ENCODE data around the gene OTOG.

OTOG gene

GRCh38 chr11:17540807-17541206 is 6.3 kb upstream of the OTOG start:
- no peak for DNase-seq (ENCODE audit: low read depth)
- H3K4me3 ChIP-seq (ENCODE audit: low read depth, low read length): no peak overlapping the region
- in situ Hi-C loops (cut with HindIII; ENCODE audit: low sequenced_read_pairs): no loop called here
- TF ChIP-seq, protein P1, sequence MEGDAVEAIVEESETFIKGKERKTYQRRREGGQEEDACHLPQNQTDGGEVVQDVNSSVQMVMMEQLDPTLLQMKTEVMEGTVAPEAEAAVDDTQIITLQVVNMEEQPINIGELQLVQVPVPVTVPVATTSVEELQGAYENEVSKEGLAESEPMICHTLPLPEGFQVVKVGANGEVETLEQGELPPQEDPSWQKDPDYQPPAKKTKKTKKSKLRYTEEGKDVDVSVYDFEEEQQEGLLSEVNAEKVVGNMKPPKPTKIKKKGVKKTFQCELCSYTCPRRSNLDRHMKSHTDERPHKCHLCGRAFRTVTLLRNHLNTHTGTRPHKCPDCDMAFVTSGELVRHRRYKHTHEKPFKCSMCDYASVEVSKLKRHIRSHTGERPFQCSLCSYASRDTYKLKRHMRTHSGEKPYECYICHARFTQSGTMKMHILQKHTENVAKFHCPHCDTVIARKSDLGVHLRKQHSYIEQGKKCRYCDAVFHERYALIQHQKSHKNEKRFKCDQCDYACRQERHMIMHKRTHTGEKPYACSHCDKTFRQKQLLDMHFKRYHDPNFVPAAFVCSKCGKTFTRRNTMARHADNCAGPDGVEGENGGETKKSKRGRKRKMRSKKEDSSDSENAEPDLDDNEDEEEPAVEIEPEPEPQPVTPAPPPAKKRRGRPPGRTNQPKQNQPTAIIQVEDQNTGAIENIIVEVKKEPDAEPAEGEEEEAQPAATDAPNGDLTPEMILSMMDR (IDR thresholded peaks at IDR 0.05; ENCODE audit: low read depth, low read length, missing control alignments): no peak

DNA sequence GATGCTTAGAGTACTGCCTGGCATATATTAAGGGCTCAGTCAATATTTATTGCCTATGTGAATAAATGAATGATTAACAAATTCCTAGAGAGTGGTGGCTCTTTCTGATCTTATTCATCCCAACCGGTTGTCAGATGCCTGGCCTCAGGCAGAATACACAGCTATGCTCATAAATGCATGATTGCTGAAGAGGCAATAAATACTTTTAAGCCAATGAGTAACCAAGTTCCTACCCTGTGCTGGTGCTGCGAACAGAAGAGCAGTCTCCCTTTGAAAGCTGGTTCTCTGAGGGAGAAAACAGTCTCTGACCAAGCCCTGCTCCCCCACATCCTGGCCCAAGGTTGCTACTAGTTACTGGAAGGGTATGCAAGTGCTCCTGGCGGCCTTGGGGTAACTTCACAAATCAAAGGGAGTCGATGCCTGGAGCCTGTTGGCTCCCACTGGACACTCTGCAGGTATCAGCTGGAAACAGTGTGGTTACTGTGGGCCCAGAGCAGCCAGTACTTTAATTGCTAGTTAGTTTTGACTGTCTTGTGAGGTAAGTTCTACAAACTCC is 5.7 kb upstream of the OTOG start:
- DNase-seq (ENCODE audit: low read depth): no peak
- in situ Hi-C loops (cut with HindIII; ENCODE audit: low sequenced_read_pairs): no loop called here
- TF ChIP-seq, protein P1 (IDR thresholded peaks at IDR 0.05; ENCODE audit: low read depth, low read length, missing control alignments): no peak
- no peak overlapping the region for H3K4me3 ChIP-seq (ENCODE audit: low read depth, low read length)

DNA sequence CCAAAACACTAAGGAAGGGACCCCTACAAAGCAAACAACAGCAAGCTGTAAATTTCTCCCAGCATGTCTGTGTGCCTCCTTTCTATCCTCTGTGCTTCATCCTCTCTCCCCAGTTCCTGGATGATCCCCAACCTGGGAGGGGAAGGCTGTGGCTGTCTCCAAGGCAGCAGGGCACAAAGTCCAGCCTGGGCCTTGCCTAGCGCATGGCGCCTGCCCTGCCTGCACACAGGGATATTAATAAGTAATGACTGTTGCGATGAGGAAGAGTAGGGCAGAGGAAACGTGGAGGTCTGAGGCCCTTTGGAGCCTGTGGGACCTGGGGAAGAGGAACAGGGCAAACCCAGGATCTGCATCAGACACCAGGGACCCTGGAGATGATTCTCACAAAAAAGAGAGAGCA is 4.8 kb upstream of the OTOG start:
- in situ Hi-C loops (cut with HindIII; ENCODE audit: low sequenced_read_pairs): no loop called here
- DNase-seq (ENCODE audit: low read depth): no peak

GRCh38 chr11:17543041-17543440 is 4.0 kb upstream of the OTOG start:
- in situ Hi-C loops (cut with HindIII; ENCODE audit: low sequenced_read_pairs): no loop called here
- no peak overlapping the region for H3K4me3 ChIP-seq (ENCODE audit: low read depth, low read length)
- TF ChIP-seq, protein P1 (IDR thresholded peaks at IDR 0.05; ENCODE audit: low read depth, low read length, missing control alignments): no peak
- DNase-seq (ENCODE audit: low read depth): no peak

More for the DNA sequence above, 4.8 kb upstream of the OTOG start:
- H3K4me3 ChIP-seq (ENCODE audit: low read depth, low read length): no peak overlapping the region
- TF ChIP-seq, protein P1 (IDR thresholded peaks at IDR 0.05; ENCODE audit: low read depth, low read length, missing control alignments): no peak

DNA sequence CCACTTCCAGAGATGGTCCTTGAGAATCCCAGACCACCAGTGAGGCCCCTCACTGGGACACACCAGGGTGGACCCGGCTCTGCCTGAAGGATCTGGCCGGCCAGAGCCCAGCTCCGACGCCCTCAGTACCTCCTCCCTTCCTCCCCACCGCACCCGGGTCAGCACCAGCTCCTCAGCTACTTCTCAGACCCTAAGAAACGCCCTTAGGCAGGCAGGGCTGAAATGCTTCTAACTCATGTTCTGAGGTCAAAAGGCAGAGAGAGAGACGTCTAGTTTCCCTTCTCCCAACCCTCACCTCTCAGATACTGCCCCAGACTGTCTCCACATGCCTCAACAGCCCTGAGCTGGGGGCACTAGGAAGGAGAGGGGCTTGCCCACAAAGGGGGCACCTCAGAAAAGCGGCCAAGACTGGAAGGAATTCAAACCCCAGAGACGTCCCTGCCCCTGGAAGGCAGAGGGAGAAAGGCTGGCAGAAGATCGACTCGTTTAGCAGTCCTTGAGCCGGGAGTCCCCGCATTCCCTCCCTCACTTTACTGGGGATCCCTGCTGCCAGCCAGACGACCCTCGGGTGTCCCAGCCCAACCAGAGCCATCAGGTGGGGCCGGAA is 3.4 kb upstream of the OTOG start:
- H3K4me3 ChIP-seq (ENCODE audit: low read depth, low read length): no peak overlapping the region
- no peak for DNase-seq (ENCODE audit: low read depth)
- TF ChIP-seq, protein P1 (IDR thresholded peaks at IDR 0.05; ENCODE audit: low read depth, low read length, missing control alignments): no peak
- in situ Hi-C loops (cut with HindIII; ENCODE audit: low sequenced_read_pairs): no loop called here

DNA sequence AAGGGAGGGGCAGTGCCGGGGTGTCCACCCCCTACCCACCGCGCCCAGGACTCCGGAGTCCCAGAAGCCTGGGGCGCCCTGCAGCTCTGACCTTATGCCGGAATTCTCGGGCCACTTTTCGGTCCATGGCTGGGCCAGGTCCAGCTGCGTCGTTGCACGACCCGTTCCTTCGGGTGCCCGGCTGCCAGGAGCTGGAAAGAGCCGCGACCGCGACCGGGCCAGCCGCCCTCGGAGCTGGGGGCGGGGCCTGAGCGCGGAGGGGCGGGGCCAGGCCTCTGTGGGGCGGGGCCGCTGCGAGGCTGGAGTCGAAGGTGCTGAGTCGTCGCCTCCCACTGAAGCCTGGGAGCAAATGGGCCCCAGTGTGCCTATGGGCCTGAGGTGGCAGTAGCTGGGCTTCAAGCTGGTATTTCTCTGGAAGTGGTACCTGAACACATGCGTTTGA is 2.9 kb upstream of the OTOG start, which contains the start of gene USH1C:
TSS of gene USH1C (minus strand) at position 236 of the 442 bp plus-strand sequence. CDS start at position 127, 109 bp downstream.
- TF ChIP-seq, protein P1 (IDR thresholded peaks at IDR 0.05; ENCODE audit: low read depth, low read length, missing control alignments): no peak
- no peak for DNase-seq (ENCODE audit: low read depth)
- H3K4me3 ChIP-seq (ENCODE audit: low read depth, low read length): no peak within 1 kb of the TSS
- in situ Hi-C loops (cut with HindIII; ENCODE audit: low sequenced_read_pairs): no loop called here
